Pons (tissue), 1 donor: Measurements from ENCODE around the gene HTR2B.
"Not testable (repeated sequence)": the region's sequence is repeated elsewhere in the genome, so short reads cannot be mapped to it uniquely, and the experiment has no call there.

Experiments
- DNase-seq: peaks from one replicate; pipeline ENCODE4 v3.0.0-alpha.2; 2016; ENCODE audit warnings: low spot score

The HTR2B gene

DNA sequence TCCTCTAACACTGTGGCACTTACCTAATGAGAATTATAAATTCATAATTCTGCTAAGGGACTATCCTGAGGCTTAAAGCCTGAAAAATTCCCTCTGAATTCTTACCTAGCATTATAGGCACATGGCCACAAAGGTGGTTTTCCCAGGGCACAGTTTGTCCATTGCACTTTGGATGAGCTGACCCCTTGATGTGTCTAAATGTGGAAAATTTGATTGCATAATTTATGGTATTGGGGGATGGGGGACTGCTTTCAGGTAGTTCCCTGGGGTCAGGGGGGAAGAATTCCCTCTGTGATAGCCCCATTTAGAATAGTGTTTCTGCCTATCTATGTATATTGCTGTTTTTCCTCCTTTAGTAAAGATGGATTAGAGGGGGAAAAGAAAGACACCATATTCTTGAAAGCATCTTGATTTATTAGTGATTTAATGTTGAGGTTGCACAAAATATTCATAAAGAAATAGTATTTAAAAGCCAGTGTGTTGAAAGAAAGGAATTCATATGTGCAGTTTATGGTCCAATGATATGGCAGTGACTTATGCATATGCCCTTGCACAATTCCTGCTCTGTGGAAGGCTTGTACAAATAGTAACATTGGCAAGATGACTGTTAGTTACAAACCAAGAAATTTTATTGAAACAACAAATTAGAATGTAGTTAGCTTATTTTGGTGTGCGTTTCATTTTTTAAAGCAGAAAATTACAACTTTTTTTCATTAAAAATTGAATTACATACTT is 8.7 kb upstream of the HTR2B start:
- DNase-seq: no peak

DNA sequence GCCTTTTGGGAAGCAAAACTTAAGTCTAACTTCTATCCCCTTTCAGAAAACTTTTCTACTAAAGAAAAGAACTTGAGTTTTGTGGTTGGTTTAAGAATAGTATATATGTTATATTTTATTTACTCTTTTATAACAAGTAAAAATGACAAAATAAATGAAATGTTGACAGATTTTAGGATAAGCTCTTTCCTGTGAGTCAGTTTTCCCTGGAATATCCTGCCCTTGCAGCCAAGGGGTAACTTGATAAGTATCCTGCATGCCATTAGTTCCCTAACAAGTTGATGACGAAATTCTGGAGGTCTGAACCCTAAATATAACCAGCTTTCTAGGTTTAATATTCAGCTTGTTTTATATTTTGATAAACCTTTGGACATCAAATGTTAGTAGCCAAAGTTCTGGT is 7.3 kb upstream of the HTR2B start:
- DNase-seq: no peak

DNA sequence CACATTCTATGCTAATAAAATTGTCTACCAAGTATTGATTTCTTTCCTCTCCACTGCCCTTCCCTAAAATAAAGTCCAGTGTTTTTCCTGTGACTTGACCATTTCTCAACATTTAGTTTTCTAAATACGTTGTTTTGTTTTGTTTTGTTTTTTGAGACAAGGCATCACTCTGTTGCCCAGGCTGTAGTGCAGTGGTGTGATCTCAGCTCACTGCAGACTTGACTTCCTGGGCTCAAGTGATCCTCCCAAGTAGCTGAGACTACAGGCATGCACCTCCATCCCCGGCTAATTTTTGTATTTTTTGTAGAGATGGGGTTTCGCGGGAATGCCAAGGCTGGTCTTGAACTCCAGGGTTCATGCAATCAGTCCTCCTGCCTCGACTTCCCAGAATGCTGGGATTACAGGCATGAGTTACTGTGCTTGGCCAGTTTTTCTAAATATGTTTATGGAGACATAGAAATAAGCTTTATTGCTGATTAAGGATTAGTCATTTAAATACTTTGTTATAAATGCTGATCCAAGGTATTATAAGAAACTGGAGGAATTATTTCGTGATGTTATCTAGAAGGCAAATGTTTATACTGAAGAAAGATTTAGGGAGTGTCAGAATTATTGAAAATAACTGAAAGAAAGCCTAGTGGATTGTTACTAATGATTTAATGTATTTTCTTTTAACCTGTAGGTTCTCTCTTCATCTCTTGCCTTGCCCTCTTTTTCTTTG is 5.7 kb upstream of the HTR2B start:
- no peak for DNase-seq

DNA sequence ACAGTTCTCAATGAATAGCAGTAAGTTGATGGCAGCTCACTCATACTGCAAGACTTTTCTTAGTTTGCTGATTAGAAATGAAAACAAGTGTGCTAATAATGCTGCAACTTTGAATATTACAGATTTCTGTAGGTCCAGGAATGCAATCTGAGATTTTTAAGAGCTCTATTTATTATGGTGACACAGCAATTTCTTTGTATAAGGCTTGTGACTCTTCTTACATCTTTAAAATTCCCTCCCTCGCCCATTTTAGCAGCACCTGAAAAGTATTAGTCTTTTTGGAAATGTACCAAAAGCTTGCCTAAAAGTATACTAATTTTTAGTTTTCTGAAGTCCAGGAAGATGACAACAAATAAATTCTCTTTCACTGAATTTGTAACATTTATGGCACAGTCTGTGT is 4.4 kb upstream of the HTR2B start:
- DNase-seq: no peak

DNA sequence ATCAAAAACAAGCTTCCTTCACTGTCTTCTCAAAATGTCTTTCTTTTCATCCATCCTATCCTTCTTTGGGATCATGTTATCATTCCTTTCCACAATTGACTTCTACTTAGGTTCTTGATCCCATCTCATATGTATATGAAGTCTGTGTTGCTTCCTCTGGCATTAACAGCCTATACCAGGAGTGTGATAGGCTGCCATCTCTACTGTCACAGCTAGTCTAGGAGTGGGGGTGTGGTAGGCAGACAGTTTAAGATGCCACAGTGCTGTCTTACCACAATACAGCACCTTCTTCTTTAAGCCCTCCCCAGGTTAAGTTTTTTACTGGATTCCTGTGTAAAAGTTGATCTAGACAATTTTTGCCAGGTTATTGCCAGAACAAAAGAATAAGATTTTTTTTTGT is 3.7 kb upstream of the HTR2B start:
- no peak for DNase-seq

DNA sequence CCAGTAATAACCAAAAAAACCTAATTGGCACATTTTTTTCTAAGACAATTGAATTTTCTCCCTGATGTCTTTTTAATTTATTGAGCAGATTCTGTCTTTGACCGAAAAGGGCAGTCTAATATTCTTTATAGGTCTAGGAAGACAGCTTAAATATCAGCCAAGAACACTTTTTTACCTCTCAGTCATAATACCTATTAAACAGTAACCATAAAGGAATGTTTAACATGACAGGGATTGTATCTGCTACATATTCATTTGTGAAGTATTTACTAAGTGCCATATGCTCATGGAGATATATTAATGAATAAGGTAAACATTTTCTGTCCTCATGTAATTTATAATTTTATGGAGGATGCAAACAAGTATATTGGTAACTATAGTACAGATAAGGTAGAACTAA is 3.1 kb upstream of the HTR2B start:
- no peak for DNase-seq

DNA sequence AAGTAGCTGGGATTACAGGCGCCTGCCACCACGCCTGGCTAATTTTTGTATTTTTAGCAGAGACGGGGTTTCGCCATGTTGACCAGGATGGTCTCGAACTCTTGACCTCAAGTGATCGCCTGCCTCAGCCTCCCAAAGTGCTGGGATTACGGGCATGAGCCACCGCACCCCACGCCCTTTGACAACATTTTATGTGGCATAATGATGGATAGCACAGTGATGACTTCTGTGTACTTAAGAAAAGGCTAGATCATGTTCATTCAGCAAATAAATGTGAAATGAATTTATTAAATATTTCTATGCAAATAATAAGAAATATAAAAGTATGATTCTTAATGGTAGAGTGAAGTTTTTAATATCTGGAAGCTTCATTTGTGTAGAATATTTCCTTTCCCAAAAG is 2.6 kb upstream of the HTR2B start:
- DNase-seq: no peak

DNA sequence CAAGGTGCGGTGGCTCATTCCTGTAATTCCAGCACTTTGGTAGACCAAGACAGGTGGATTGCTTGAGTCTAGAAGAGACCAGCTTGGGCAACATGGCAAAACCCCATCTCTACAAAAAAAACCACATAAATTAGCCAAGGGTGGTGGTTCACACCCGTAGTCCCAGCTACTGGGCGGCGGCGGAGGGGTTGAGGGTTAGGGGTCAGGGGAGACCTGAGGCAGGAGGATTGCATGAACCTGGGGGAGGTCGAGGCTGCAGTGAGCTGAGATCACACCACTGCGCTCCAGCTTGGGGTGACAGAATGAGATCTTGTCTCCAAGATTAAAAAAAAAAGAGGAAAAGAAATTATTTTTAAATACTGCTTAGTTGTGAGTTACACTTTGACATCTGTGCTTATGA is 1.3 kb upstream of the HTR2B start:
- DNase-seq: no peak

DNA sequence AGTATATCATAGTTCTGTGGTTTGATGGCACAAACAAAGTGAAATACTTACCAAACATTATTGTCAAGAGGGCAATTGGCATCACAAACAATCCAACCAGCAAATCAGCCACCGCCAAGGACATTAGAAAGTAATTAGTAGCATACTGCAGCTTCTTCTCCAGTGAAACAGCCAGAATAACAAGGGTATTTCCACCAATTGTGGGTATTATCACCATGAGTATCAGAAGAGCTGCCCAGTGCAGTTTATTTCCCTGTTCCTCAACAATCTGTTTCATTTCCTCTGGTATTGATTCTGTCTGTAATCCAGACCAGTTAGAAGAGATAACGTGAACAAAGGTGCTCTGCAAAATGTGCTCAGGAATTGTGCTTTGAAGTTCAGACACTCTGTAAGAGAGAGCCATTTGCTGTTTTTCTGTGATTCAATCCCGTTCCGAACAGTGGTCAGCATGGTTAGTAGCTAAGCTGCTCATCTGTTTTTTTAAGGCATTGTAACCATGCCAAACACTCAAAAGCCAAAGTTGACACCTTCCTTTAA is 1.4 kb downstream of the HTR2B start:
- peak; percentile 30 for DNase-seq

DNA sequence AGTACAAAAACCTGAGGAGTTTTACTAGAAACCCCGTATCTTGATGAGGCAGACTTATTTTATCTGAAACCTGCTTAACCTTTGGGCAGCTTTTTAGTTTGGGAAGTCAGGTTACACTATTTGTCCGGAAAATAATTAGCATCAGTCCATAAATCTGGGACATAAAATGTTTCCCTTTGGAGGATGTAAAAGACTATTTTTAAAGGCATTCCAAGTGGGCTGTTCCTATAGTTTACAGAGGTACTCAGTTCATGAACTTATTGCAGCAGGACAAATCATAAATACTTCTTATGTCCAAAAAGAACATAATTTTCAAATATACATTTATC is 6.3 kb downstream of the HTR2B start:
- DNase-seq: no peak

DNA sequence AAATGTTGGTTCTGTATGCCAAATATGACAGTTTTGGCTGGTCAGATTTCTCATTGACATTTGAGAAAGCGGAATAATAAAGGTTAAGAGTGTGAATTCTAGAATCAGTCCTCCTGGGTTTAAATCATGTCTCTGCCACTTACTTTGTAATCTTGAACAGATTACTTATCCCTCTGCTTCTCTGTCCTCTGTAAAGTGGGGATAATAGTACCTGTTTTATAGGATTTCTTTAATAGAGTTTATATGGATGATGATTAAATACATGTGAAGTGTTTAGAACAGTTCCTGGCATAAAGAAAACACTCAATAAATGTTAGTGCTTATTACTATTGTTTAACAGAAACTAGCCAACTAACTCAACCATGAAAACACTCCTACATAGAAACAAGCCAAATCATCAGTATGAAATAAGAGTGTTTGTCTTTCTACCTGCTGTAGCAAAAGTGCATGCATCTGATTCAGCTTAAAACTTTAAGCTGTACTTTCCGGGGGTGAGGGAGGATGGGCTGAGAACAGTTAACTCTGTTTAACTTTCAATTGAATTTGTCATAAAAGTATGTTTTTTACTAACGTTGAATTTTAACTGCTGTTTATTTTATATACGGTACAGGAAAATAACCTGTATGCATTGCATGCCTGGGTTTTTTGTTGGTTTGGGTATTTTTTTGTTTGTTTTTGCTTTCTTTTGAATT is 6.8 kb downstream of the HTR2B start:
- no peak for DNase-seq

DNA sequence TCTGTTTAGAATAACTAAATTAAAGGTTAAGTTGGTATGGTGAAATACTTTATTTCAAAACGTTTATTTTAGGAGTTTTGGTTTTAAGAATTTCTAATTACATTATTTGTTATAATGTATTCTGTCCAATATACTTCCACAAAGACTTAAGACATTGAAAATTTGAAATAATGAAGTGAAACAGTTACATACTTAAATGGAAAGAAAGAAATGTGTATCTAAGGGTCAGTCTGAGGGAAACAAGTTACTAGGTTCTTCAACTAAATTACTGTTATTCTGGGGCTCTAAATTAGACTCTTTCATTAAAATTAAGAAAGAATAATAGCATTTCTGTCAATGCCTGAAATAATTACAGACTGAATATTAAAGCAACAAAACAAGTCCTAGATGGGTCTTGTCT is 7.7 kb downstream of the HTR2B start:
- DNase-seq: no peak

DNA sequence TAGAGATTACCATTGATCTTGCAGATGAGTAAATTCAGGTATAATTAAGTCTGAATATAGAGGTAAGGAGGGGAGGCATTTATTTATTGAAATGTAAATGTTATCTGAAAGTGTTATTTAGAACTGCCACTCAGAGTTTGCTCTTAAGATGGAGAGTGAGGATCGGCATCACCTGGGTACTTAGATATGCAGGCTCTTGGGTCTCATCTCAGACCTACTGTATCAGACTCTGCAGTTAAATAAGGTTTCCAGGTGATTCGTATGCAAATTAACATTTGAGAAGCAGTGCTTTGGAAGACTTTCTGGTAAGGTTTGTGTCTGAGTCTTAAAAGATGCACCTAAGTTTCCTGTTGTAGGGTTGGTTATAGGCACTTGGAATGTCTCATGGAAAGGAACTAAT is 9.2 kb downstream of the HTR2B start:
- no peak for DNase-seq

DNA sequence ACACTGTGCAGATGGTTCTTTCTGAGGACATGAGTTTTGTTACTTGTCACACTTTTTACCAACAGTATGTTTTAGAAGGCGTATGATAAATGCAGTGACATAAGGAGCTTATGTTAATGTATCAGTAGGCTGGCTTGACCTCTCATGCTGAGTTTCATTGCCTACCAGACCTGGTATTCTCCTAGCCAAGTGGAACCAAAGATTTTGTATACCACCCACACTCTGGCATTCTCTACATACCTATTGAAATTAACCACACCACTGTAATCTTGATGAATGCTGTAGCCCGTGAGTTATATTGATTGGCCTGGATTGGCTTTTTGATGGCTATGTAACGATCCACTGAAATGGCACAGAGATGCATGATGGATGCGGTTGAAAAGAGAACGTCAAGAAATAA is 11.4 kb downstream of the HTR2B start:
- DNase-seq: no peak

DNA sequence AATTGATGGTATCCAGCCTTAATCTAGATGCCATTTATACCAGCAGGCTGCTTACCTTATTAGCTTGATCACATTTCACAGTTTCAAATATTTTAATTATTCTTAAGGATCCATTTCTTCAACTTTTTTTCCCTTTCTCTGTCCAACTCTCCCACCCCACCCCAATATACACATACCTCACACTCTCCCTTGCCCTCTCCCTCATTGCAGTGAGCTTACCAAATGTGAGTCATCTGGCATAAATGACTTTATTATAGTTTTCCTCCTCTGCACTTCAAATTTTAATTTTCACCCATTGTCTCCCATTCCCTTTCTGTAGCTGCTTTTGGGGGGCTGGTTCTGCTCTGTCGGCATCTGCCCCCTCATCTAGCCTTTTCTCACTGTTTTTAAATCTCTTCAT is 12.9 kb downstream of the HTR2B start:
- DNase-seq: no peak

DNA sequence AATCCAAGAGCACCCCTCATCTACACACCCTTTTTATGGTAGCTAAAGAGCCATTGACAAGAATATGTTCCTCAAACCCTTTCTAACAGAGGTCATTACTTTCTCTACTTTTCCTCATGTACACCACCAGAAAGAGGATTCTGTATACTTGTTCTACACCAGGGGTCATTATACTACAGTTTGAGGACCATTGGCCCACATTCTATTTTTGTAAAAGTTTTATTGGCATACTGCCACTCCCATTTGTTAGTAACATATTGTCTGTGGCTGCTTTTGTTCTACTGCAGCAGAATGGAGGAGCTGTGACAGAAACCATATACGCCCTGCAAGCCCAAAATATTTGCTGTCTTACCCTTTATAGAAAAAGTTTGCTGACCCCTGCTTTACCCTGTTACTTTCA is 14.3 kb downstream of the HTR2B start:
- no peak for DNase-seq

DNA sequence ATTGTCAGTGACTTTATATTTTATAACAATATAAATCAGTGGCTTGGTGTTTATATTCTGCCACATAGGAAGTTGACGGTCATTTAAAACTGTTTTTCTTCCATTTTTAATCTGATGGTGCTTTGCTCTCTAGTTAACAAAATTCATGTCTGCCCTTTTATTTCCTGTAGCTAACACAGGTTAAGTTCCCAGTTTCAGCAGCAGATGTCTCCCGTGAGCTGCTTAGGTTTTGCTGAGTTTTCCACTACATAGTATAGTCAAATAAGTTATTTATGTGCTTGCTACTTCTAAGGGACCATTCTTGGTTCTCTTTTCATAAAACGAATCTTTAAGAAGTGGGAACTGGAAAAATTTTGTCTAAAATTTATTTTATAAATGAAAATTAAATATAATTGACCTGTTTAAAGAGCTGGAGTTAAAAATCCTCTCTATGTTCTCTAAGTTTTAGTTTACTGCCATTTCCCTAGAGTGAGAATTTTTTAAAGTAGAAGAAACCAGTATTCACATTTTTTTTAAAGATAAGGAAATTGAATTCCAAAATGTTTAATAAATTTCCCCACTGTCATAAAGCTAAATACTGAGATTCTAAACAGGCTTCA is 20.6 kb downstream of the HTR2B start:
- peak; percentile 75 for DNase-seq

DNA sequence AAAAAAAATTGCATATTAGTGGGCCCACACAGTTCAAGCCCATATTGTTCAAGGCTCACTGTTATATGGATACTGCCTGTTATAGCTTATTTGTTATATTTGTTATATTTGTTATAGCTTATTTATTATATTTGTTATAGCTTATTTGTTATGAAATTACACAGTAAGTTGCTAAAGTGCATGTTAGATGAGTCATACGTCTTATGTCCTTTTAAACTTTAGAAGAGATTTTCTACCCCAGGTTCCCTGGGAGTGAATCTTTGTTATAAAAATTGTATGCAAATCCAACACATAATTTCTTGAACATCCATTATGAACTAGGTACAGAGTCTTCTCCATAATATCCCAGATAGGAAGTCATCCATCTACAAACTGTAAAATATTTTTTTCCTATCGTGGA is 22.1 kb downstream of the HTR2B start:
- no peak for DNase-seq

DNA sequence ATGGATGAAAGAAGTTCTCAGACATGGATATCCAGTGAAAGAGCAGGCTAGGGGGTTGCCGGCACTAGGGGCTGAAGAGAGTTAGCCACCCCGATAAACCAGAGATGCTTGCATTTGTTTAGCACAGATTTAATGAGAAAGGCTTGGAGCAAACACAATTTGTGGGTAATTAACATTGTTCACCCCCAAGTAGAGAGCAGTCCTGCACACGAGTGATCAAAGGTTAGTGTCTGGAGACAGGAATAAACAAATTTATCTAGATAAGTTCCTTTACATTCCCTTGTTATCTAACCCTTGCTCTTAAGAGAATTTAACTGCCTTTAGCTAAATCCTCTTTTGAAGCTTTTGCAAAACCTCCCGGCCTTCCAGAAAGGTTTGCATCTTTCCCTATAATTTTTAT is 23.9 kb downstream of the HTR2B start:
- no peak for DNase-seq

DNA sequence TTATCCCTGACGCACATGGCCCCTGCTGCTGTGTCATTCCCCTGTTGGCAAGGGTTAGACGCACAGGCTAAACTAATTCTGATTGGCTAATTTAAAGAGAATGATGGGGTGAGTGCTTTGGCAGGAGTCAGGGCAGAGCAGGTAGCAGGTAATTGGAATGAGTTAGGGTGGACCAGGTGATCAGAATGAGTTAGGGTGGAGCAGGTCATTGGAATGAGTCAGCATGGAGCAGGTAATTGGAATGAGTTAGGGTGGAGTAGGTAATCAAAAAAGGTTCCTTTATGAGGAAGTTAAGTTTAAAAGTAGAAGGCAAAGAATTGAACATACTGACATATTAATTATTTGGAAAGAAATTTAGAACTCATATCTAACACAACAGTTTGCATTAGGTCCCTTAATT is 24.5 kb downstream of the HTR2B start:
- DNase-seq: not testable (repeated sequence)

DNA sequence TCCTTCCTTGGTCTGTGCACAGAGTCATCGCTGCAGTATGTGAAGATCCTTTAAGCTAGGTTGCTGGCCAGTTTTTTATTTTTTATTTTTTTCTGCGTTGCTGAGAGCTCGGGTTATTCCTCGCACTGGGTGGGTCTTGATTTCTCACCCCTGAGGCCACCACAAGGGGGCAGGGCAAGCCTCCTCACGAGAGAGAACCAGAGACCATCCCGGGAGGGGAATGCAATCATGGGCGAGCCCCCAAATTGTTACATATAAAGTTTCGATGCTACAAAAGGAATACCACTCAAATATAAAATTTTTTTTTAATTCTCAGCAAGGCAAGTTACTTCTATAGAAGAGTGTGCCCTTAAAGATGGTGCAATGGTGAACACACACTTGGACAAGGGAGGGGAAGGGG is 24.9 kb downstream of the HTR2B start:
- no peak for DNase-seq

DNA sequence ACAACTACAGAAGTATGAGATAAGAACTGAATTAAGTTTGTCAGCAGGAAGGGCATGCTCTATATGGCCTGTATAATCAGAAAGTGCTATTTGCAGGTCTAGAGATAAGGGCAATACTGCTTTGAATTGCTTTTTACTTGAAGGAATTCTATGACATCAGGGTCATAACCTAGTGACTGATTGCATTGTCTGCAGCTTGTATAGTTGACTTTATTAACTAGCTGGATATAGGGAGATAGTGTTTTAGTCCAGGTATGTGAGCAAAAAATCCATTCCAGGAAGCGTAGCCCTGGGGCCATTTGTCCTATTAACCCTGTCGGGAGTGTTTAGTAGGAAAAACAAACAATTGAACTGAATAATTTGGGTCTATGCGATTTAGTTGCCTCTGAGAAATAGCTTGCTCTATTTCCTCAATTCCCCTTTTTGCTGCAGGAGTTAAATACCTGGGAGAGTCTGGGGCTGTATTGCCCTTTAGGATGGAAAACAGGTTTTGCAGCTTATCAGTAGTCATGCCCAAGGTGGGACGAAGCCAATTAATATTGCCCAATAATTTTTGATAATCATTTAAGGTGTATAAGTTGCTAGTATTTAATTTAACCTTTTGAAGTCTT is 30.0 kb downstream of the HTR2B start:
- DNase-seq: no peak
